GM23248 (cell line): Measurements from ENCODE around the gene DIP2C.

Experiments
- EZH2 ChIP-seq: fragments of 200-600 bp; sonication (generic); IDR thresholded peaks from 2 replicates; pipeline ENCODE4 v1.6.1; 2018; ENCODE audit warnings: antibody characterized with exemption, mild to moderate bottlenecking; ENCODE audit not compliant: insufficient read depth, poor library complexity, severe bottlenecking
- EZH2phosphoT487 ChIP-seq: fragments of 200-600 bp; sonication (generic); IDR thresholded peaks from 2 replicates; pipeline ENCODE4 v1.6.1; 2018; ENCODE audit warnings: antibody characterized with exemption, moderate library complexity, mild to moderate bottlenecking, low read depth; ENCODE audit not compliant: insufficient read depth

DNA sequence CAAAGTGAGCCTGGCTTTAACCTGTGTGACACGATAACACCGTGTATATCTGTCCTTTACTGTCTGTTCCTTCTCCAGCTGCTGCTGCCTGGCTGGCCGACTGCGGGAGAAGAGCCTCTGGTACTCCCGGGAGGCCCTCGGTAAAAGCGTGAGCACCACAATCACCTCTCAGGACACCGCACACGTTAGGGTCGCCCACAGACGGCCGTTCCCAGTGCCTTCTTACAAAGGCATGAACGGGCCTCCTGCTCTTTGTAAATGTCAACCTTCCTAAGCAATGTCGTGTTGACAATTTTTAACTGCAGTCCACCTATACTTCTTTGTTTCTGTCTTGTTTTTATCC, 177.6 kb downstream of the DIP2C start:
- TF ChIP-seq EZH2 (no peak), EZH2phosphoT487 (no peak)
